HG03575 (cell line): ENCODE results near the gene PDILT.

ENCODE experiments used
- ATAC-seq: cut with Tn5 transposase; IDR thresholded peaks from one replicate; pipeline ENCODE4 v1.9.1; 2021; ENCODE audit not compliant: unreplicated experiment, insufficient number of reproducible peaks, low FRiP score; ENCODE audit errors: extremely low read depth

The PDILT gene

DNA sequence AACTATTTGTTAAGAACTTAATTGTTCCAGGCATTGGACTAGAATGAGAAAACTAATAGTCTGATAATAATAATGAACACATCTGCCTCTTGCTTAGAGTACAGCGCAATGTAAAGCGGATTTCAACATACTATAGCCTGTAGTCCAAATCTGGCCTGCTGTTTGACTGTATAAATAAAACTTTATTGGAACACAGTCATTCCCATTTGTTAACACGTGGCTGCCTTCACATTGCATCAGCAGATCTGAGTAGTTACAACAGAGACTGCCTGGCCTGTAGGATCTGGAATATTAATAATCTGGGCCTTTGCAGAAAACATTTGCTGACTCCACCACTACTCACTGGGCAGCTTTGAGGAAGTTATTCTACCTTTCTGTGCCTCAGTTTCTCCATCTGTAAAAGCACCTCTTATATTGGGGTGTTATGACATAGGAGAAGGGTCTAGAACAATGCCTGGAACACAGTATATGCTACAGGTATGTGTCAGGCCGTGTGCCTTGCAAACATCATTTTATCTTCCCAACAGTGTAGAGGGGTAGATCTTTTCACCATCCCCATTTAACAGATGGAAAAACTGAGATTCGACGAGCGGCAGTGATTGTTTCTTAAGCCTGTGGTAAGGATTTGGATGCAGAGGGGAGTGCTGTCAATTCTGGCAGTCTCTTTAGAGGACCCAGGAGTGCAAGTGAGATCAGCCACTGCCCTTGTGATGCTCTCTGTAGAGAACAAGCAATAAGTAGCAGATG lies 22.2 kb downstream of the PDILT start:
- ATAC-seq: no peak

DNA sequence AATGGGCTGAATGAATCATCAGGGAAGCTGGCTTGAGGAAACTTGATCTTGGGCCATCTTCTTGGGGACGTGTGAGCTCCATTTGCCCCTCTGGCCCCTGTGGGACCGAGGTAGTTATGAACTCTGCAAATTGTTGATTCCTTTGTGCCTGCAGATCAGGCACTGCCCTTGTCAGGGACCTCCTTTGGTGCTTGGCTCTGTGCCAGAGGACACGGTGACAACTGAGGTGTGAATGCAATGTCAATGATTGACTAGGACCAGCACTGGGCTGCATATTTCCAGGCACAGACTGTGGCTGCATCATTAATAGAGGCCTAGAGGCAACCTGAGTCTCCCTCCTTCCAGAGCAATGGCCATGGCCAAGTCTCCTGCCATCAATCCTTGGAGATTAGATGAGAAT lies 23.8 kb downstream of the PDILT start:
- no peak for ATAC-seq

- ATAC-seq: no peak
Observed at GRCh38 chr16:20377181-20377580, 27.4 kb downstream of the PDILT start.

- ATAC-seq: no peak
Observed at GRCh38 chr16:20372701-20373100, 31.8 kb downstream of the PDILT start.

GRCh38 chr16:20369452-20370054 lies 35.0 kb downstream of the PDILT start:
- ATAC-seq: no peak

DNA sequence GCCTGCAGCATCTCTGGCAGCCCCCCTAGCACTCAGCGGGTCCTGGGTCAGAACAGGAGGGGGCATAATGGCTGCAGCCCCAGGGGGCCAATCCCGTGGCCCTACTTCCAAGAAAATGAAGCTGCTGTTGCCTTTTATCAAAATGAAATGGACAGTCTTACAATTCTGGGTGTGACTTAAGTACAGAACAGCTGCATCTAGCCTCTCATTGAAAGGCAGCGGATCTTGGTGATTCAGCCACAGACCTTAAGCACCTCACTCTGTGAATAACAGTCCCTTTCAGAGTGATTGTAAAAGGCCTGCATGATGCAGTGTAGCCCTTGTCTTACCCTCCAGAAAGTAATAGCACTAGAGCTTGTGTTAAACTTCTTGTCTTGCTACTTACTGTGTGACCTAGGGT lies 40.5 kb downstream of the PDILT start:
- ATAC-seq: no peak

- ATAC-seq: no peak
Observed at GRCh38 chr16:20363191-20363590, 41.3 kb downstream of the PDILT start.

DNA sequence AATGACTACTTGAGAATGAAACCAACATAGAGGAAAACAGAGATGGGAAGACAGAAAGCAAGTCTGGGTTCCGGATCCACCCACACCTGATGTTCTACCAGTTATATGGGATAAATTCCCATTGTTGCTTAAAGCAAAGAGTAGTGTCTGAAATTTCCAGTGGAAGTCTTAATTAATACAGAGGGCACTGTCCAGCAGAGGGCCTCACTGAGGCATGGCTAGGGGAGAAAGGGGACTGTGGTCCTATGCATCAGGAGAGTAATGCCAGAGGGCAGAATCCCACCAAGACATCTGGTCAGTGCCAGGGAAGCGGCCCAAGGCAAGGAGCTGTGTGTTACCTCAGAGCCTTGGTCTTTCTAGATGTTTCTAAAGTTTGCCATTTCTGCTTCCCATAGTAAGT lies 44.5 kb downstream of the PDILT start:
- no peak for ATAC-seq

- no peak for ATAC-seq
Observed at GRCh38 chr16:20355114-20355782, 49.3 kb downstream of the PDILT start.

DNA sequence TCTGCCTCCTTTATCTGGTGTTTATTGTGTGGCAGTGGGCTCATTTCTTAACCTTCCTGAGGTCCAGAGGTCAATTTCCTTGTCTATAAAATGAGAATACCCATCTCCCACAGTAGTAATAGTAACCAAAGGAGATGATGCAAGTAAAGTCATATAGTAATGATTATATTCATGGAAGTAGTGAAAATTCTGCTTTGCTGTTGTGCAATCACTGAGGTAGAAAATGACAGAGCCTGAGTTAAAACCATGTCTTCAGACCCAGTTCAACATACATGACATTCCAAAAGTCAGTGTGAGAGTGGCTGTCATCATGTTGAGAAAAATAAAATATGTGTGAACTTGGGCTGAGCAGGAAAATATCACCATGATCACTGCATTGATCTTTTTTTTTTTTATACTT lies 51.2 kb downstream of the PDILT start:
- no peak for ATAC-seq

DNA sequence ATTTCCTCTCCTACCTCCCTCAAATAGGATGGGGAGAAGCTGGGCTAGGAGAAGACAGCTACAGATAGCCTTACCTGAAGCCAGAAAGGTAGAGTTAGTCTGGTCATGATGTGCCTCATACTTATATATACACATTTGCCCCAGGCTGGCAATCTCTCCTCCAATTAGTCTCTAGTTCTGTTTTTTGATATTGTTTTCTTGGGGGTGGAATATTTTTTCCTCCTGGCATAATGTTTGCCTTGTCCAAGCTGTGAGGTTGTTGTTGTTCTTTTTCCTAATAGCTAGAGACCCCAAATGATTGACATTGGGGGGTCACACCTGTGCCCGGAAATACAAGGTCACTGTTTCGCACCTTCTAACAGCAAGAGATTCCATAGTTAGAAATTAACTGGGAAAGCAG lies 51.9 kb downstream of the PDILT start, which contains the start of gene UMOD:
TSS of gene UMOD (minus strand) at position 101 of the 400 bp plus-strand sequence. CDS start 1,978 bp downstream, outside the sequence.
- no peak for ATAC-seq

- no peak for ATAC-seq
Observed at GRCh38 chr16:20349615-20350014, 54.9 kb downstream of the PDILT start.

DNA sequence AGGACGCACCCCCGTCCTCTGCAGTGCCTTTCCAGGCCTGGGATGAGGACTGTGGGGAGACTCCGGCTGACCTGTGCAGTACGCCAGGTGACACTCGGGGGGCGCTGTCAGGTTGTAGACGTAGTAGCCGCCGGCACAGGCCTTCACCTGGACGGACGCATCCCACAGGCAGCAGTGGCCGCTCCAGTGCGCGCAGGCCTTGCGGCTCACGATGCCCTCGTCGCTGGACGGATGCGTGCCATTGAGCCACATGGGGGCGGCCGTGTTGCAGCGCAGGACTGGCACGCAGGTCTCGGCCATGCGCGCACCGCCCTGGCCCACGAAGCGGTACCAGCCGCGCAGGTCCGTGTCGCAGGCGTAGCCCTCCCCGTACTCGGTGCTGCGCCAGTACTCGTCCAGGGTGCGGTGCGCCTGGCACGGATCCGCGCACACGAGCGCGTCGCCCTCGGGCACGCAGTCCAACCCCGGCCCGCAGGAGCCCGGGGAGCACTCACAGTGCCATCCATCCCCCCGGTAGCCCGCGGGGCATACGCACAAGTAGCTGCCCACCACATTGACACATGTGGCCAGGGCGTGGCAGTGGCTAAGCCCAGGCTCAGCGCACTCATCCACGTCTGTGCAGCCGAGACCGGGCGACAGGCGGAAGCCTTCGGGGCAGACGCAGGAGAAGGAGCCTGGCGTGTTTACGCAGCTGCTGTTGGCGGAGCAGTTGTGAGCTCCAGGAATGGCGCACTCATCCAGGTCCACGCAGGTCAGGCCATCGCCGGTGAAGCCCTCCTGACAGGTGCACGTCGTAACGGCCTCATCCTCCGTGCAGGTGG lies 56.0 kb downstream of the PDILT start:
- ATAC-seq: no peak

GRCh38 chr16:20347666-20348364 lies 56.7 kb downstream of the PDILT start:
- no peak for ATAC-seq

GRCh38 chr16:20344611-20345010 lies 59.9 kb downstream of the PDILT start:
- ATAC-seq: no peak

DNA sequence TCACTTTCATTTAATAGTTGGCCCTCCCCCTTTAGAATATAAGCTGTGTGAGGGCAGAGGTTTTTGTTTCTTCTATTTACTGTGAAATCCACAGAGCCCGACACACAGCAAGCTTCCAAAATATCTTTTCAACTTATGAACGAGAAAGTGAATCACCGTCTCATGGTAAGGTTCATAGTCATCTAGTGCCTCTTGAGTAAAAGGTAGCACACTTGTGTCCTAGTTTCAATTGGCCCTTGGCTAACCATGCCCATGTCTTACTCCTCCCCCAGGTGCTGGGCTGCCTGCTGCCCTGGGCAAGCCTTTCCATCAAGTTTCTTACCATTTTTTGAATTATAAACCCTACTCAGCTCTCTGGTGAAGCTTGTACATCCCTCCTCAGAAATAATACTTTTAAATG lies 64.8 kb downstream of the PDILT start:
- ATAC-seq: no peak

- ATAC-seq: no peak
Observed at GRCh38 chr16:20336955-20337354, 67.6 kb downstream of the PDILT start.

- ATAC-seq: no peak
Observed at GRCh38 chr16:20334396-20334795, 70.1 kb downstream of the PDILT start.

DNA sequence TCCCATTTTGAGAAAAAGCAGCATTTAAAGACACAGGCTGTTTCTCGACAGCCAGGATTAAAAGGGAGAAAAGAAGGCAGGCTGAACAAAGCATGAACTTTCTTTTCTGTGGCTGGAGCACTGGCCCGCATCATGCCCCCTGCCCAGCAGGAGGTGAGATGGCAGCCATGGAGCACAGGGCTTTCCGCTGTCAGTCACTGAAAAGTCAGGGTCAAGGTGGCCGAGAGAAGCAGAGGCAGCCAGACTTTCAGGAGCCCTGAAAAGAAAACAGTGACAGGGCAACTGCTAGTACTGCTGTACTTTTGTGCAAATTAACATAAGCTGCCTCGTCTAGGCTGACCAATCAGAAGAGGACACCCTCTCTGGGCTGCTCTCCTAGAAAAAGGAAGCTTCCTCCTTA lies 71.4 kb downstream of the PDILT start:
- no peak for ATAC-seq
